Natural killer cell (primary cell): ENCODE measurements around the gene APOL1. TPM values are rescaled to one million over a fixed set of nuclear protein-coding genes. Genes with fewer than 3 reads are reported as not detected.

Experiments used
- ATAC-seq, 3 donors: fragments of 150-1000 bp in 2 of 3; fragments of 200-7000 bp in 1 of 3; cut with Tn5 transposase; 1 replicate in 1 of 3; 2 replicates in 2 of 3; pipeline ENCODE4 v1.10.0; 2021; ENCODE audit warnings: mild to moderate bottlenecking in 2 of 3, moderate library complexity in 2 of 3
- DNase-seq, 2 donors: peaks; one replicate each; pipeline versions ENCODE4 v3.0.0 to v3.0.0-alpha.2; 2013 to 2021; ENCODE audit warnings: mixed read lengths in 1 of 2
- H3K27ac ChIP-seq: one replicate; pipeline ENCODE4 v1.5.1; 2013; ENCODE audit warnings: mild to moderate bottlenecking, low read length
- H3K27me3 ChIP-seq: one replicate; pipeline ENCODE4 v1.6.1; 2013; ENCODE audit warnings: low read length; ENCODE audit not compliant: control insufficient read depth, insufficient read depth
- H3K36me3 ChIP-seq: one replicate; pipeline ENCODE4 v1.6.1; 2013; ENCODE audit warnings: low read length; ENCODE audit not compliant: control insufficient read depth, insufficient read depth
- H3K4me1 ChIP-seq: one replicate; pipeline ENCODE4 v1.6.1; 2013; ENCODE audit warnings: low read length; ENCODE audit not compliant: control insufficient read depth, insufficient read depth
- H3K4me3 ChIP-seq: one replicate; pipeline ENCODE4 v1.5.1; 2013; ENCODE audit warnings: low read length
- H3K9me3 ChIP-seq: one replicate; pipeline ENCODE4 v1.6.1; 2013; ENCODE audit warnings: low read length; ENCODE audit not compliant: control insufficient read depth, insufficient read depth
- H3K27ac Mint-ChIP-seq, 2 donors: one replicate each; pipeline ENCODE4 v1.8.0; 2022; ENCODE audit warnings: mild to moderate bottlenecking in 2 of 2, mixed read lengths in 2 of 2, moderate library complexity in 1 of 2
- H3K27me3 Mint-ChIP-seq, 2 donors: one replicate each; pipeline ENCODE4 v1.8.0; 2022; ENCODE audit warnings: low read depth in 2 of 2, mixed read lengths in 2 of 2
- H3K36me3 Mint-ChIP-seq: one replicate; pipeline ENCODE4 v1.8.0; 2022; ENCODE audit warnings: mixed read lengths
- H3K4me1 Mint-ChIP-seq, 2 donors: one replicate each; pipeline ENCODE4 v1.8.0; 2022; ENCODE audit warnings: mixed read lengths in 2 of 2
- H3K4me3 Mint-ChIP-seq: one replicate; pipeline ENCODE4 v1.8.0; 2022; ENCODE audit warnings: mild to moderate bottlenecking, moderate library complexity, mixed read lengths
- H3K9me3 Mint-ChIP-seq, 2 donors: one replicate each; pipeline ENCODE4 v1.8.0; 2022; ENCODE audit warnings: mixed read lengths in 2 of 2
- CTCF ChIP-seq: fragments of 200-600 bp; IDR thresholded peaks from one replicate; pipeline ENCODE4 v1.8.0; 2022; ENCODE audit warnings: antibody characterized with exemption
- WGBS: methylation state at CpG from one replicate; pipeline ENCODE4 v1.1.7; 2013; ENCODE audit warnings: missing lambda C conversion rate; ENCODE audit not compliant: insufficient coverage; 5-methylcytosine and 5-hydroxymethylcytosine counted together
- intact Hi-C: fragments of 100-400 bp; cut with micrococcal nuclease; formaldehyde crosslinking; loops from one replicate; pipeline ENCODE4 v1.14.2; 2022
- total RNA-seq, 4 donors: library from RNA; stranded (reverse); fragments of 120-200 nt in 1 of 4; gene quantifications; one replicate each; pipeline versions ENCODE4 v1.2.3 to v1.2.4, GENCODE V29; 2013 to 2022

APOL1 gene
- total RNA-seq, 3 donors from 2014 or later (not counting 1 experiment from before 2014, with no cell fraction given) = 39.5 to 51.2 (median 49.6) TPM

GRCh38 chr22:36224245-36224644, 28.7 kb upstream of the APOL1 start:
- DNase-seq = no peak
- H3K27ac Mint-ChIP-seq = no peak overlapping the region
- ATAC-seq = no peak
- H3K4me1 Mint-ChIP-seq = peaks cover 5 to 8% of the 10 kb centered on the region in 2 donors
- no peaks in the 10 kb centered on the region for H3K9me3 Mint-ChIP-seq
- H3K9me3 ChIP-seq = no peaks in the 10 kb centered on the region
- intact Hi-C loops = no loop called here
- 96% methylated on average over 4 of the region's 4 CpGs for WGBS
- no peak overlapping the region for H3K4me3 ChIP-seq
- H3K36me3 Mint-ChIP-seq = peaks cover 2% of the 10 kb centered on the region
- H3K27ac ChIP-seq = no peak overlapping the region
- no peaks in the 10 kb centered on the region for H3K4me1 ChIP-seq
- TF ChIP-seq CTCF = no peak
- peaks cover 2% of the 10 kb centered on the region in 2 donors for H3K27me3 Mint-ChIP-seq
- no peaks in the 10 kb centered on the region for H3K27me3 ChIP-seq
- no peak overlapping the region for H3K4me3 Mint-ChIP-seq
- H3K36me3 ChIP-seq = peaks cover 22% of the 10 kb centered on the region

DNA sequence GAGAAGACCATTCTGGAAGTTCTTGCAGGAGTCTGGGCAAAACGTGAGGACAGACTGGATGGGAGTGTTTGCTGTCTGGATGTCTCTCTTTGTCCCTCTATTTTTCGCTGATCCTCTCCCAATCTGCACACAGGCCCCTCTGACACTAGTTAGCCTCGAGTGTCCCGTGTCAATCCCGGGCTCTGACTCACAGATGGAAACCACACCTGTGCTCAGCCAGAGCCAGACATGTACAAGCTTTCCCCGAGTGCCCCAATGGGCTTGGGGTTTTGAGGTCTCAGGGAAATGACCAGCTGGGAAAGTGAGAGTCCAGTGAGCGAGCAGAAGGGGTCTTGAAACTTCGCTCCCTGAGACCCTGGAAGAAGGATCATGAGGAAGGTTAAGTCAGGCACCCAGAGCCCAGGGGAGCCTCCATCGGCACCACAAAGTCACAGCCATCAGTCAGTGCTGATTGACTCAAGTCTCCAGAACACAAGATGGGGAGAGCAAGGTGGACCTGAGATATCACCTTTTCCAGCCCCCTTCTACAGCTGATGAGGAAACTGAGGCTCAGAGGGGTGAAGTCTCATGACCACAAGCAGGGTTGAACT, 27.5 kb upstream of the APOL1 start:
- Mint-ChIP-seq H3K27me3 (peaks cover 0 to 2% of the 10 kb centered on the region in 2 donors), H3K27ac (peak overlapping the region in 1 of 2 donors; percentile 61), H3K4me3 (no peak overlapping the region), H3K4me1 (peaks cover 8 to 12% of the 10 kb centered on the region in 2 donors), H3K36me3 (peaks cover 7% of the 10 kb centered on the region), H3K9me3 (no peaks in the 10 kb centered on the region)
- no peak for DNase-seq
- Histone ChIP-seq H3K27me3 (no peaks in the 10 kb centered on the region), H3K4me1 (no peaks in the 10 kb centered on the region), H3K27ac (no peak overlapping the region), H3K9me3 (no peaks in the 10 kb centered on the region), H3K36me3 (peaks cover 28% of the 10 kb centered on the region), H3K4me3 (no peak overlapping the region)
- intact Hi-C loops = no loop called here
- WGBS = 90% methylated on average over 9 of the region's 9 CpGs
- ATAC-seq = no peak
- TF ChIP-seq CTCF = no peak

- Histone ChIP-seq H3K27me3 (no peaks in the 10 kb centered on the region), H3K9me3 (no peaks in the 10 kb centered on the region), H3K27ac (no peak overlapping the region), H3K4me3 (no peak overlapping the region), H3K4me1 (no peaks in the 10 kb centered on the region), H3K36me3 (peaks cover 35% of the 10 kb centered on the region)
- TF ChIP-seq CTCF = no peak
- Mint-ChIP-seq H3K36me3 (peaks cover 7% of the 10 kb centered on the region), H3K9me3 (no peaks in the 10 kb centered on the region), H3K4me1 (peaks cover 11 to 12% of the 10 kb centered on the region in 2 donors), H3K27ac (peak overlapping the region; percentile 38 to 61), H3K27me3 (peaks cover 0 to 2% of the 10 kb centered on the region in 2 donors), H3K4me3 (no peak overlapping the region)
- WGBS = 96% methylated on average over 4 of the region's 5 CpGs
- intact Hi-C loops = no loop called here
- DNase-seq (no peak), ATAC-seq (no peak)
These were observed 26.7 kb upstream of the APOL1 start for GRCh38 chr22:36226189-36226588.

GRCh38 chr22:36227396-36227795, 25.5 kb upstream of the APOL1 start:
- no peaks in the 10 kb centered on the region for H3K27me3 ChIP-seq
- peaks cover 46% of the 10 kb centered on the region for H3K36me3 ChIP-seq
- ATAC-seq (no peak), DNase-seq (no peak)
- H3K4me3 Mint-ChIP-seq = no peak overlapping the region
- H3K27ac Mint-ChIP-seq = no peak overlapping the region
- no peak for TF ChIP-seq CTCF
- no peaks in the 10 kb centered on the region for H3K9me3 ChIP-seq
- no peaks in the 10 kb centered on the region for H3K27me3 Mint-ChIP-seq
- peaks cover 7% of the 10 kb centered on the region for H3K36me3 Mint-ChIP-seq
- H3K4me3 ChIP-seq = no peak overlapping the region
- no peaks in the 10 kb centered on the region for H3K9me3 Mint-ChIP-seq
- H3K27ac ChIP-seq = no peak overlapping the region
- intact Hi-C loops = no loop called here
- H3K4me1 ChIP-seq = no peaks in the 10 kb centered on the region
- 90% methylated on average over 9 of the region's 9 CpGs for WGBS
- H3K4me1 Mint-ChIP-seq = peaks cover 11 to 14% of the 10 kb centered on the region in 2 donors
